NCI-H187 (cell line): ENCODE data around the gene BOC.
A peak's percentile ranks its signal among the peaks of the same experiment; 100 is the strongest.

Source experiments
- DNase-seq, 2 experiments: peaks; one replicate each; lab custom pipeline; 2025; lab: John Stamatoyannopoulos, UW

Gene BOC

DNA sequence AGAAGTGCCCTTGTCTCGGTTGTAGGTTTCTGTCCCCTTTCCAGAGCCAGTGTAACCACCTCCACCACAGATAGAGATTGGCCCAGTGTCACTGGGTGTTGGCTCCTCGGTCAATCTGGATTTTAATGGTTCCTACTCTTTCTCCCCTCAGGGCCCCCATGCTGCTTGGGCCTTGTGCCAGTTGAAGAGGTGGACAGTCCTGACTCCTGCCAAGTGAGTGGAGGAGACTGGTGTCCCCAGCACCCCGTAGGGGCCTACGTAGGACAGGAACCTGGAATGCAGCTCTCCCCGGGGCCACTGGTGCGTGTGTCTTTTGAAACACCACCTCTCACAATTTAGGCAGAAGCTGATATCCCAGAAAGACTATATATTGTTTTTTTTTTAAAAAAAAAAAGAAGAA lies 75.2 kb downstream of the BOC start:
- no peak for DNase-seq

DNA sequence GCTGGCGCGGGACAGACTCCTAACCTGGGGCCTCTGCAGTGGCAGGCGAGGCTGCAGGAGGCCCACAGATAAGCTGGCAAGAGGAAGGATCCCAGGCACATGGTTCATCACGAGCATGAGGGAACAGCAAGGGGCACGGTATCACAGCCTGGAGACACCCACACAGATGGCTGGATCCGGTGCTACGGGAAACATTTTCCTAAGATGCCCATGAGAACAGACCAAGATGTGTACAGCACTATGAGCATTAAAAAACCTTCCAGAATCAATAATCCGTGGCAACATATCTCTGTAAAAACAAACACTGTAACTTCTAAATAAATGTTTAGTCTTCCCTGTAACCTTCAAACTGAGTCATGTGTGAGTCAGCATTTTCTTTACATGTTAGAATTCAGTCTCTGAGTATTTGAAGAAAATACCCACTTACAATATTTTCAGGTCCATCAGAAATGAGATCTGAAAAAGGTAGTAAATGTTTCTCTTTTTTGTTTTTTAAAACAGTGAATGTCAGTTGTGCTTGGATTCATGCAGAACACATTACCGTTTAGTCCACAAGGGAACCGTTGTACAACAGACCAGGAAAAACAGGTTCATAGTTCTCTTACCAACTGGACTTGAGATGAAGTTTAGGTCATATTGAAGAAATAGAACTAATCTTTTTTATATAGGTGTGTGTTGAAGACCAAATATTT lies 75.9 kb downstream of the BOC start:
- no peak for DNase-seq

DNA sequence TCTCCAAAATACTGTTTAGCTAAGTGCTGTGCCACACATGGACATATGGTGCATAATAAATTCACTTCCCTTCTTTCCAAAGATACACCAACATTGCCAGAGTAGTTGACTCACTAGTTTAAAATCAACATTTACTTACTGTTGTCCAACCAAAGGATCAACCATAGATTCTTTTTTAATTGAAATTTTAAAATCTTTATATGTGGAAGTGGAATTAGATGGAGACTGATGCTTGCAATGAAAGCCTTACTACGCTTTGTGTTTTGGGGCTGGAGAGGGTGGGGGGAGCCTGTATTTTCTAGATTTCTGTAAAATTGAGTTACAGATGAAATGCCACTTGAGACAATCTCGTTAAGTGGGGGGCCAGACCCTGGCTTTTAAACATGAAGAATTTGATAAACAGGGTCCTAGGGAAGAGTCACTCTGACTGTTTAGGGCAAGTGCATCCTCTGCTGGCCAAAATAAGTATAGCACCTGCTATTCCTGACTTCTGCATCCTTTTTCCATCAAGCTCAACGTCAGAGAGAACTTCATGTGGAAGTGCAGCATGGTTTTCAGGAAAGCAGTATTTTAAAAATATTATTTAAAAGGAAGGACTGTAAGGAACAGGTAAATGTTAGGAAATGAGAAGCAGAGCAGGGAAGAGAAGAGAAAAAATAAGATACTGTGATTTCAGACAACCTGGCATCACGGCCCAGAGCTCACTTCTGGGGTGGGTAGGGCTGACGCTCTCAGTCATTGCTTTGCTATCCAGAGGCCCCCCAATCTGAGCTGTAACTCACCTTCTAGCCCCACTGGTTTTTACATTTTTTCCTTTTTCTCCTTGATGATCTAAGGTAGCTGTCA lies 76.7 kb downstream of the BOC start:
- peak; percentile 13 to 40 for DNase-seq

DNA sequence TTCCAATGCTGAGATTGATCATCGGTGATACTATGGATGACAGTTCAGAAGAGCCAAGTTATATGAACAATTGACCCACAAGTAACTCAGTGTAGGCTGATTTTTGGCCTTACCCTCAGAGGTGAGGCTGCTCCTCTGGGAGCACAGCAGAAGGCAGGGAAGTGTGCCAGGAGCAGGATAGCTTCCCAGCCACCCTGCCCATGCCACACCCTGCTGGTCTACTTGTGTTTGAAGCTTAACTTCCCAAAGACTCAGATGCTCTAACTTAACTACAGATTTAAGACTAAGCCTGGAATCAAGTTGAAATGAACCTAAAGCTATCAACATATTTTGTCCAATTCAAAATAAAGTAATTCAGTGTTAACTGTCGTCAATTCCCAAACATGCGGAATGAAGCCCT lies 77.5 kb downstream of the BOC start:
- DNase-seq, result no peak

DNA sequence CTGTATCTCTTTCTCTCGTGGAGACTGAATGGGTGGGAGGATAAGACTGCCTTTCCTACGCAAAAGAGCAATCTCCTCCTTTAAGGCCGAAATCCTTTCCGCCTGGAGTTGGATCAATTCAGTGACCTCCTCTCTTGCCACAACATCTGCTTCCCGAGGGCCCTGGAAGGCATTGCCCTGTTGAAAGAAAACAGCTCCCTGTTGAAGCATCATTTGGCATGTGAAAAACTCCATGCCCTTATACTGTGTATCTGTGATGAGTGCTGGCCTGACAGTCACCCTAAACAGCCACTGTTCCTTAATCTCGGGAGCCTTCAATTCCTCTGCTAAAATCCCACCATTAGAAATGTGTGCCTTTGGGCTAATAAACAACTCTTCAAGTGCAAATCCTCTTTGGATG lies 80.2 kb downstream of the BOC start:
- DNase-seq, result no peak

DNA sequence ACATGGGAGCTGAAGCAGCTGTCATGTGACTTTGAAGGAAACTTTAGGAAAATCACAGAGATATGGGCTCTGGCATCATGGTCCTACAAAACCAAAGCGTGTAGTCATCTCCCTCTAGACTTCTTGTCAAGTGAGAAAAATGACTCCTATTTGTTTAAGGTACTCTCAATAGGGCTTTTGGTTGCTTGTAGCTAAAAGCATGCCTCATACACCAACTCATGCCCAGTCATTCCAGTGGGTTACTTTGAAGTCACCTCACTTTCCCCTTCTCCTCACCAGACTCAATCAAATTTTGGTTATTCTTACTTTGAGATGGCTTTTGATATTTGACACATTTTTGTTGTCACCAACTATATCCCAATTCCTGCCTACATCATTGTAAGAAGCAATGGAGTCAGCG lies 81.6 kb downstream of the BOC start:
- no peak for DNase-seq

DNA sequence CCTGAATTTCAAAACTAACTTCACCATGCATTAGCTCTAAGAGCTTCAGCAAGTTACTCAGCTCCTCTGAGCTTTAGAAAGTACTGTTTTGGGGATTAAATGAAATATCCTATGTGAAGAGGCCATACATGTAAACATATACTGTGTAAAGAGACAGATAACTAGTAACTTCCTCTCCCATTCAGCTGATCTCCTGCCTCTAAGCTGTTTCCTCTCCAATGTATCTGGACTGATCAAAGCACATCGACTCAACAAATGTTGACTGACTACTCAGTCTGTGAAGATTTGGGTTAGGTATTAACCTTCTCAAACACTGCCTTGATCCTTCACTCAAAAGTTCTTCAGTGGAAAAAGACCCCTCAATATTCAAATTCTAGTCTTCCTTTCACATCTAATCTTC lies 82.0 kb downstream of the BOC start:
- no peak for DNase-seq

DNA sequence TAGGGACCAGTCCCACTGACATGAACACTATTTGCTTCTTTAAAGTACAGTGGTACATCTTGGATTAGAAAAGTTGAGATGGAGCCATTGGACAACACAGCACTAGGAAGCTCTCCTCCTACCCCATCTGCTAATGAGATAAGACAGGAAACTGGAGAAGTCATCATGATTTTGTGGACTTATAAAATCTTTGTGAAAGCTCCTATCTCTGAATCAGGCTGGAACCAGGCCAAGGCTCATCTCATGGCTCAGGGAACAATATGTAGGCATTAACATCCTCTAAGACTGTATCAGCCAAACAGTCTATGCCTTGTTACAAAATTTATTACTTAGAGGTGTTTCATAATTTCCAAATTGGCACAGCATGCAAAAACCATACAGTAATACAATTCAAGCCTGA lies 84.1 kb downstream of the BOC start:
- no peak for DNase-seq

DNA sequence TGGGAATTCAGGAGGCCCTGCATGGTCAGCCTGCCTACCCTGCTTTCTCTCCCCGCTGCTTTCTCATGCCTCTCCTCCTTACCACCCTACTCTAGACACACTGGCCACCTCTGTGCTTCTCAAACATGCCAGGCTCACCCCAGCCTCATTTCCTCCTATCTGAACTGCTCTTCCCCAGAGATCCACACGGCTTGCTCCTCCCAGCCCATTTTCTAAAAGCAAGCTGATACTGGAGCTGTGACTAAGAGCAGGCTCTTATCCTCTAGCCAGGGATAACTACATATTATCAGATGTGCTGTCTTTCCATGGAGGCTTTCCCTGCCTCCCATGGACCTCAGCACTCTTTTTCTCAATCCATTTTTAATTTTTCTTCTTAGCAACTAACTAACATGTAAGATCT lies 85.9 kb downstream of the BOC start:
- no peak for DNase-seq

DNA sequence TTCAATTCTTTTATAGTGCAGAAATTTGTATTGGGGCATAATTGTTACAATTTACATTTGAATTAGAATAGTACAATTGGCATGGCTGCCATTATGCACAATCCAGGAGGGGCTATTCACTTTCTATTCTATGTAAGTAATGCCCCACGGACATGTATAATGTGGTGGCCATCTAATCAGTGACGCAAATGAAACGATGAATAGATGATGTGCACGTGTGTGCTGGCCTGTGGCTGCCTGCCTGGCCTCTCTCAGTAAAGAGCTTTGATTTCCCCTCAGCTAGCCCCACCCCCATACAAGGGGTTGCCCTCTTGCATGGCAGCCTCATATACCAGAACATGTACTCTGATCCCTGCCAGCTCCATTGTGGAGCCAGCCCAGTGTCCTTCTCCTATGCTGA lies 86.5 kb downstream of the BOC start:
- no peak for DNase-seq

DNA sequence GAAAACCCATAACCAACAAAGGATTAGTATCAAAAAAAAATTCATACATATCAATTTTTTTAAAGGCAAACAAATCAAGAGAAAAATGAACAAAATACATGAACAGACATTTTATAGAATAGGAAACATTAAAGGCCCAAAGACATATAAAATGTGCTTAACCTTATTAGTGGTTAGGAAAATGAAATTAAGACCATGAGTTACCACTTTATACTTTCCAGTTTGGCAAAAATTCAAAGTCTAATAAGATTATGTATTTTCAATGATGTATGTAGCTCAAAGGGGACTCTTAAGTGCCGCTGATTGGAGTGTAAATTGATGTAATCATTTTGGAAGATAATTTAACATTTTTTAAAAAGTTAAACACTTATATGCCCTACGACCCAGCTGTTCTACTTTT lies 89.2 kb downstream of the BOC start:
- no peak for DNase-seq

DNA sequence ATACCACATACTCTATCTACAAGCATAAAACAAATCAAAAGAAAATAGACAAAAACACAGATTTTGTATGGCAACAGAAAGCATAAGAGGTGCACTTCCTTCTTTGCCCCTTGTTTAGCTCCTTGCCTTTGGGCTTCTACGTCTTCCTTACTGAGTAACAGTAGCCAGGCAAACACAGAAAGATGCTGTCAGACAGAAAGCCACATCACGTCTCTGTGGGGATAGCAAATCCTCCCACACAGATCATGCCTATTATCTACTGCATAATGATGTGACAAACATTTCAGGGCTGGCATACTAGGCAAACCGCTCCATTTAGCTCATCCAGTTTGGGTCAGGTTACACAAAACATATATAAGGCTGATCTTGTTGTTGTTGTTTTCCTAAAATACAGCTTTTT lies 92.7 kb downstream of the BOC start:
- no peak for DNase-seq

DNA sequence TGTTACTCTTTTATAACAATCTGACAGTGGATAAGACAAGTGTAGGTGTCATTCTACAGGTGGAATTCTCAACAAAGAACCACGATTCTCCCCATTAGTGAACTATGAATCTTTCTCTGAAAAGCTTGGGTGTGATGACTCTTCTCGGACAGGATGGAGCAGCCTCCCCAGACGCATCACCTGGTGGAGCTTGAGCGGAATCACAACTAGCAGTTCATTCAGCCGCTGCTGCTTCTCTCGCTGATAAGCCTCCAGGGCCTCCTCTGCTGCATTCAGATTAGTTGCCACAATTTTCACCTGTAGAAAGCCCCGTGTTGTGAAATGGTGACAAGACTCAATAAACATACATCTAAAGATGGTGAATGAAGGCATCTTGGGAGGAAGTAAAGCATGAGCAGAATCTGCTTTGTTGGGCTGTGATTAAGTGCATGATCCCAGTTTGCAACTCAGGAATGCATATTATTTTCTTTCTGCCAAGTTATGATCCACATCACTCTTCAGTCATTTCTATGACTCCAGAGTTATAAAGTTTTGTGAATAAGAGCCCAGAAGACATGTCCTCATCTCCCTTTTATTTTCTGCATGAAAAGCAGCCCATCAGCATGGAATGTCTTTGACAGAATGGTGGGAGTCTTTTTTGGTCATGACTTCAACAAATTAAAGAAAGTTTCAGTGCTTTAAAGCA lies 93.6 kb downstream of the BOC start:
- DNase-seq, result no peak

DNA sequence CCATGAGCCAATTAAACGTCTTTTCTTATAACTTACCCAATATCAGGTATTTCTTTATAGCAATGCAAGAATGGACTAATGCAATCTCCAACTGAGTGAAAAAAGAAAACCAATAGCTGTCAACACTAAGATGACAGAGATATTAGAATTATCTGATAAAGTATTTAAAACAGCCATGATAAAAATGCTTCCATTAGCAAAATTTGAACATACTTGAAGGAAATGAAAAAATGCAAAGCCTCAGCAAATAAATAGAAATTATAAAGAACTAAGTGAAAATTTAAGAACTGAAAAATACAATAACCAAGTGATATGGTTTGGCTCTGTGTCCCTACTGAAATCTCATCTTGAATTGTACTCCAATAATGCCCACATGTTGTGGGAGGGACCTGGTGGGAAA lies 99.6 kb downstream of the BOC start:
- no peak for DNase-seq

DNA sequence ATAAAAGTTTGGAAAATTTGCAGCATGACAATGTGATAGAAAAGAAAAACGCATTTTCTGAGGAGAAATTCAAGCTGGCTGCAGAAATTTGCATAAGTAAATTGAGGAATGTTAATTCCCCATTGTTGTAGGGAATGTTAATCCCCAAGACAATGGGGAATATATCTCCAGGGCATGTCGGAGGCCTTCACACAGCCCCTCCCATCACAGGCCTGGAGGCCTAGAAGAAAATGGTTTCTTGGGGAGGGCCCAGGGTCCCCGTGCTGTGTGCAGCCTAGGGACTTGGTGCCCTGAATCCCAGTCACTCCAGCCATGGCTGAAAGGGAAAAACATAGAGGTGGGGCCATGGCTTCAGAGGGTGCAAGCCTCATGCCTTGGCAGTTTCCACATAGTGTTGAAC lies 101.1 kb downstream of the BOC start:
- DNase-seq, result no peak

DNA sequence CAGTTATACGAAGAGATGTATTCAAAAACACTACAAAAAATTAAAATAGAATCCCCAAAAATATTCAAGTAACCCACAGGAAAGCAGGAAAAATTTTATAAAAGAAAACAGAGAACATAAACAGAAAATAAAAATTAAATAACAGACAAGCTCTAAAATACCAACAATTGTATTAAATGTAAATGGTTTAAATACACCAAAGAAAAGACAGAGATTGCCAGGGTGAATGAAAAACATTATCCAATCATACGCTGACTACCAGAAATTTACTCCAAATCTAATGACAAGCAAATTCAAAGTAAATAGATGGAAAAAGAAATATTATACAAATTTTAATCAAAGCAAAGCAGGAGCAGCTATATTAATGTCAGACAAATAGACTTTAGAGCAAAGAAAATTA lies 103.6 kb downstream of the BOC start:
- no peak for DNase-seq

DNA sequence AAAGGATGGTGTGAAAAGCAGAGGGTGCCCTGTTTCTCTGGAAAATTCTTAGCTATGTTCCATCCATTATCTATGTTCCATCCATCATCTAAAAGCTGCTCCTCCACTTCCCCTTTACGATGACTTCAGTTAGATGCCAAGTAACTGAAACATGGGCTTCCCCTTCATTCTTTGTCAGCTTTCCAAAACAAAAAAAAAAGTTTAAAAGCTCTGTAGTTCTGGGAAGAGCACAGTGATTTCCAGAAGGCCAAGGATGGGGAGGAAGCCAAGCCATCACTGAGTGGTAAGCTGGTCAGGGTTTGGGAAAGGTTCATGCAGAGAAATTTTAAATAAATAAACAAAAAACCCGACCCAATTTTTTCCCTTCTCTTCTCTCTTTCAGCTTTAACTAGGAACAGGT lies 118.4 kb downstream of the BOC start:
- DNase-seq, result no peak

DNA sequence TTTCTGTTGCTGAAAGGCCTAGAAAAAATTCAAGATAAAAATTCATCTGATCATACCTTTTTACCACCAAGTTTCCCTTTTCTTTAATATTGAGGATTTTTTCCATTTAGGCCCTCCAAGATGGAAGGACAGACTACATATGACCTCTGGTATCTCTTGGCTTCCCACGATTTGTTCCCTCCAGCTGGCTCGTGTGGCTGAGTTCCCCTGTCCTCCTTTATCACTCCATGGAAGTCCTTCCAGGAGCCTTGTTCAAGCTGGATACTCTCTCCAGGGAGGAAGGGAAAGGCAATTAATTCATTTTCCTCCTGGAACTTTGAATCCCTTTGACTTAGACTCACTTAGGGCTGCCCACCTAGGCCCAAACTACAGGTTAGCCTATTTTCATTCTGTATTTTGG lies 119.4 kb downstream of the BOC start:
- DNase-seq, result no peak

DNA sequence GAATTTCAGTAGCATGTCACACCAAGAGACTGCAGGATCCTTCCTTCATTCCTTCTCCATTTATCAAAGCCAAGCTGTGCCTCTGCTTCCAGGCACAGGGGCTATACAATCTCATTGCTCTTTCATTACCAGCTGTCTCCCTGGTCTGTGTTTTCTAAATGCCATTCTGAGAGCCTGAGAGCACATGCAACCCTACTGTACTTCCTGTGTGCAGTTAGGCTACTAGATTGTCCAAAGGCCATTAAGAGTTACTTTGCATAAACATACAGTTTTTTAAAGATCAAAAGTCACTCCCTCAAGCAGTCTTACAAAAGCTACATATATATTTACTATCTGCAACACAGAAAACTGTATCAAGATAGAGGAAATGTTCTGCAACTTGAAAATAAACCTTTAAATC lies 119.8 kb downstream of the BOC start:
- no peak for DNase-seq
